B cell (primary cell): ENCODE data around the gene SOX13. TPM values are rescaled to one million over a fixed set of nuclear protein-coding genes. Genes with fewer than 3 reads are reported as not detected.

Experiments used
- ATAC-seq: fragments of 200-7000 bp; cut with Tn5 transposase; one replicate; pipeline ENCODE4 v1.10.0; 2021; ENCODE audit warnings: low read depth, mild to moderate bottlenecking, moderate number of reproducible peaks, moderate library complexity
- CTCF ChIA-PET: fragments of 350-600 bp; sonication (Branson Sonifier 250); formaldehyde crosslinking; loops from one replicate; lab custom pipeline; 2021; ENCODE audit warnings: antibody characterized with exemption, inconsistent platforms; lab: Charles Lee
- POLR2A ChIA-PET: fragments of 350-600 bp; sonication (Branson Sonifier 250); formaldehyde crosslinking; loops from one replicate; lab custom pipeline; 2021; ENCODE audit warnings: antibody characterized with exemption; lab: Charles Lee
- DNase-seq: peaks from one replicate; pipeline ENCODE4 v3.0.0; 2013
- H2AFZ ChIP-seq: 2 replicates; pipeline ENCODE4 v1.6.1; 2012; ENCODE audit warnings: mild to moderate bottlenecking, low read depth, low read length; ENCODE audit not compliant: insufficient read depth, poor library complexity, severe bottlenecking
- H3K27ac ChIP-seq, 2 donors: 1 replicate in 1 of 2; 2 replicates in 1 of 2; pipeline ENCODE4 v1.5.1; 2012 to 2013; ENCODE audit warnings: low read length in 2 of 2, mild to moderate bottlenecking in 2 of 2, moderate library complexity in 1 of 2
- H3K27me3 ChIP-seq, 4 experiments: fragments of 200-600 bp in 1 of 4; sonication (generic) in 1 of 4; replicated peaks in 1 of 4; 1 replicate in 2 of 4; 2 replicates in 2 of 4; pipeline versions ENCODE4 v1.6.1 to v1.7.0; 2013 to 2016; ENCODE audit warnings: low read length in 3 of 4, mild to moderate bottlenecking in 2 of 4, mixed read lengths in 1 of 4, moderate library complexity in 1 of 4; ENCODE audit not compliant: insufficient read depth in 4 of 4, control insufficient read depth in 3 of 4; ENCODE audit errors: control extremely low read depth in 1 of 4
- H3K36me3 ChIP-seq, 2 experiments: replicated peaks in 1 of 2; 1 replicate in 1 of 2; 2 replicates in 1 of 2; pipeline versions ENCODE4 v1.6.1 to v1.7.1; 2013; ENCODE audit warnings: low read length in 1 of 2; ENCODE audit not compliant: insufficient read depth in 2 of 2, control insufficient read depth in 1 of 2; ENCODE audit errors: control extremely low read depth in 1 of 2, extremely low read depth in 1 of 2
- H3K4me1 ChIP-seq, 2 donors: fragments of 200-600 bp in 1 of 2; sonication (generic) in 1 of 2; 1 replicate in 1 of 2; 2 replicates in 1 of 2; pipeline versions ENCODE4 v1.5.1 to v1.6.1; 2013 to 2017; ENCODE audit warnings: low read length in 2 of 2; ENCODE audit not compliant: control insufficient read depth in 2 of 2, insufficient read depth in 2 of 2
- H3K4me2 ChIP-seq: replicated peaks from 2 replicates; pipeline ENCODE3; 2012; ENCODE audit warnings: mild to moderate bottlenecking, low read depth, low read length; ENCODE audit not compliant: poor library complexity, severe bottlenecking
- H3K4me3 ChIP-seq, 5 experiments: fragments of 200-600 bp in 1 of 5; sonication (generic) in 1 of 5; 1 replicate in 3 of 5; 2 replicates in 2 of 5; pipeline versions ENCODE4 v1.5.1 to v1.7.0; 2011 to 2016; ENCODE audit warnings: low read length in 4 of 5, mild to moderate bottlenecking in 4 of 5, low read depth in 2 of 5, control low read depth in 1 of 5, moderate library complexity in 1 of 5; ENCODE audit not compliant: insufficient read depth in 1 of 5; ENCODE audit errors: control extremely low read depth in 1 of 5, extremely low read depth in 1 of 5
- H3K79me2 ChIP-seq: fragments of 200-600 bp; sonication (generic); one replicate; pipeline ENCODE4 v1.6.0; 2016; ENCODE audit warnings: low read length; ENCODE audit not compliant: control insufficient read depth, insufficient read depth
- H3K9ac ChIP-seq: fragments of 200-600 bp; sonication (generic); 2 replicates; pipeline ENCODE4 v1.6.1; 2017; ENCODE audit warnings: mild to moderate bottlenecking, low read length, moderate library complexity
- H3K9me3 ChIP-seq, 3 donors: one replicate each; pipeline versions ENCODE4 v1.6.1 to v1.7.1; 2013; ENCODE audit warnings: low read length in 2 of 3; ENCODE audit not compliant: control insufficient read depth in 2 of 3, insufficient read depth in 1 of 3; ENCODE audit errors: control extremely low read depth in 1 of 3
- H4K20me1 ChIP-seq: 2 replicates; pipeline ENCODE4 v1.6.0; 2012; ENCODE audit warnings: mild to moderate bottlenecking, low read length; ENCODE audit not compliant: insufficient read depth, control insufficient read depth, poor library complexity, severe bottlenecking
- H3K27ac Mint-ChIP-seq: one replicate; pipeline ENCODE4 v1.8.0; 2021; ENCODE audit warnings: mixed read lengths
- H3K27me3 Mint-ChIP-seq: one replicate; pipeline ENCODE4 v1.8.0; 2021; ENCODE audit warnings: mixed read lengths
- H3K4me1 Mint-ChIP-seq: one replicate; pipeline ENCODE4 v1.8.0; 2021; ENCODE audit warnings: mixed read lengths
- H3K4me3 Mint-ChIP-seq: one replicate; pipeline ENCODE4 v1.8.0; 2021; ENCODE audit warnings: mixed read lengths
- H3K9me3 Mint-ChIP-seq: one replicate; pipeline ENCODE4 v1.8.0; 2022; ENCODE audit warnings: mixed read lengths; ENCODE audit not compliant: insufficient read depth
- EZH2 ChIP-seq: IDR thresholded peaks from 2 replicates; pipeline ENCODE4 v1.6.1; 2012; ENCODE audit warnings: borderline replicate concordance, low read depth, mild to moderate bottlenecking, moderate library complexity, low read length; ENCODE audit not compliant: insufficient read depth, poor library complexity, severe bottlenecking
- WGBS: methylation state at CpG from one replicate; pipeline ENCODE4 v1.1.5; 2013; ENCODE audit warnings: missing lambda C conversion rate; ENCODE audit not compliant: insufficient coverage; 5-methylcytosine and 5-hydroxymethylcytosine counted together
- intact Hi-C: fragments of 100-400 bp; cut with micrococcal nuclease; formaldehyde crosslinking; loops from one replicate; pipeline ENCODE4 v1.10.0; 2022
- polyA plus RNA-seq: library from polyadenylated mRNA; depleted of rRNA; stranded (reverse); fragments of >200 nt; gene quantifications from 2 replicates; pipeline ENCODE4 v1.2.3, GENCODE V29; 2012
- total RNA-seq, 2 donors: library from RNA; stranded (reverse); fragments of 120-200 nt in 1 of 2; gene quantifications; 1 replicate in 1 of 2; 2 replicates in 1 of 2; pipeline versions ENCODE4 v1.2.3 to v1.2.4, GENCODE V29; 2013 to 2022
- TF ChIP-seq, protein P1 (sequence below): fragments of 200-600 bp; IDR thresholded peaks from one replicate; pipeline ENCODE4 v1.8.0; 2022; ENCODE audit warnings: antibody characterized with exemption, mild to moderate bottlenecking

SOX13 gene
- total and polyA plus RNA-seq, 2 donors (not counting 1 experiment from before 2014, with no cell fraction given), result 0.15 to 1.3 TPM

DNA sequence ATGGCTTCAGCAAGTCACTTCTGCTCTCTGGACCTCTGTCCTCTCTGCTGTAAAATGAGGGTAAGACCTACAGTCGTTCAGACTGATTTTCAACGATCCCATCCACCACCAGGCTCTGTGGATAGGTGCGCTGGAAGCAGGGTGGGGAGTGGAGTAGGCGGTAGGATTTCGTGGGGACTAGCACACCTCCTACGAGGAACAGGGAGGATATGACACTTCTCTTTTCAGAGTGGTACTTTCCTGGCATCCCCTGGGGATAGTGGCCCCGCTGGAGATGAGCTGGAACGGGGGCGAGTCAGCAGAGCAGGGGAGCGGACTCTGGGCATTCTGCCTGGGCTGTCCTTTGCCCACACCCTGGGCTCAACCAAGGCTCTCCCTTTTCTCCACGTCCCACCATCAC lies 61.2 kb downstream of the SOX13 start:
- DNase-seq, result no peak
- Histone ChIP-seq H3K27me3 (peaks cover 0 to 14% (median 2%) of the 10 kb centered on the region in 4 experiments), H3K9ac (no peak overlapping the region), H2AFZ (no peak overlapping the region), H3K36me3 (no peaks in the 10 kb centered on the region), H3K4me1 (peaks cover 3 to 4% of the 10 kb centered on the region in 2 donors), H3K4me3 (no peak overlapping the region), H3K4me2 (no peak overlapping the region), H4K20me1 (no peaks in the 10 kb centered on the region), H3K9me3 (no peaks in the 10 kb centered on the region), H3K79me2 (no peaks in the 10 kb centered on the region), H3K27ac (no peak overlapping the region)
- ChIA-PET CTCF (interaction anchor here (0.6 kb wide), 1 partner anchor 679 kb away, joined by 3 read pairs; no protein-coding TSS in a partner anchor), POLR2A (no interaction called here)
- intact Hi-C loops, result no loop called here
- Mint-ChIP-seq H3K4me1 (peaks cover 3% of the 10 kb centered on the region), H3K27me3 (peaks cover 23% of the 10 kb centered on the region), H3K4me3 (no peak overlapping the region), H3K27ac (no peak overlapping the region), H3K9me3 (no peaks in the 10 kb centered on the region)
- TF ChIP-seq EZH2, result no peak
- TF ChIP-seq, protein P1, sequence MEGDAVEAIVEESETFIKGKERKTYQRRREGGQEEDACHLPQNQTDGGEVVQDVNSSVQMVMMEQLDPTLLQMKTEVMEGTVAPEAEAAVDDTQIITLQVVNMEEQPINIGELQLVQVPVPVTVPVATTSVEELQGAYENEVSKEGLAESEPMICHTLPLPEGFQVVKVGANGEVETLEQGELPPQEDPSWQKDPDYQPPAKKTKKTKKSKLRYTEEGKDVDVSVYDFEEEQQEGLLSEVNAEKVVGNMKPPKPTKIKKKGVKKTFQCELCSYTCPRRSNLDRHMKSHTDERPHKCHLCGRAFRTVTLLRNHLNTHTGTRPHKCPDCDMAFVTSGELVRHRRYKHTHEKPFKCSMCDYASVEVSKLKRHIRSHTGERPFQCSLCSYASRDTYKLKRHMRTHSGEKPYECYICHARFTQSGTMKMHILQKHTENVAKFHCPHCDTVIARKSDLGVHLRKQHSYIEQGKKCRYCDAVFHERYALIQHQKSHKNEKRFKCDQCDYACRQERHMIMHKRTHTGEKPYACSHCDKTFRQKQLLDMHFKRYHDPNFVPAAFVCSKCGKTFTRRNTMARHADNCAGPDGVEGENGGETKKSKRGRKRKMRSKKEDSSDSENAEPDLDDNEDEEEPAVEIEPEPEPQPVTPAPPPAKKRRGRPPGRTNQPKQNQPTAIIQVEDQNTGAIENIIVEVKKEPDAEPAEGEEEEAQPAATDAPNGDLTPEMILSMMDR, result no peak
- no peak for ATAC-seq
- WGBS, result 24% methylated on average over 4 of the region's 11 CpGs

GRCh38 chr1:204136814-204137213 lies 63.9 kb downstream of the SOX13 start:
- H3K4me3 Mint-ChIP-seq, result no peak overlapping the region
- intact Hi-C loops, result no loop called here
- TF ChIP-seq EZH2, result no peak
- TF ChIP-seq, protein P1, result no peak
- Histone ChIP-seq H3K9ac (no peak overlapping the region), H3K4me1 (no peaks in the 10 kb centered on the region), H3K4me2 (no peak overlapping the region), H4K20me1 (no peaks in the 10 kb centered on the region), H3K27me3 (peaks cover 0 to 2% (median 0%) of the 10 kb centered on the region in 4 experiments), H3K27ac (no peak overlapping the region), H2AFZ (no peak overlapping the region), H3K4me3 (no peak overlapping the region), H3K9me3 (no peaks in the 10 kb centered on the region), H3K36me3 (no peaks in the 10 kb centered on the region), H3K79me2 (no peaks in the 10 kb centered on the region)
- POLR2A ChIA-PET, result no interaction called here
- H3K27me3 Mint-ChIP-seq, result peaks cover 20% of the 10 kb centered on the region
- WGBS, result 85% methylated on average over 2 of the region's 2 CpGs
- no peaks in the 10 kb centered on the region for H3K9me3 Mint-ChIP-seq
- ATAC-seq, result no peak
- no peak overlapping the region for H3K27ac Mint-ChIP-seq
- no peak for DNase-seq
- no peaks in the 10 kb centered on the region for H3K4me1 Mint-ChIP-seq
- CTCF ChIA-PET, result interaction anchor here (1.3 to 2.7 kb wide), 2 partner anchors 8 to 26 kb away, joined by 5 to 7 read pairs; no protein-coding TSS in a partner anchor
